GM23338 (cell line): ENCODE data around the gene PLEKHA7.

Experiments
- CREB1 ChIP-seq: fragments of 250-450 bp; sonication (Bioruptor Pico); IDR thresholded peaks from 2 replicates; pipeline ENCODE4 v1.5.0; 2020; ENCODE audit warnings: low read depth, mild to moderate bottlenecking, moderate library complexity
- CTCF ChIP-seq, 2 experiments: fragments of 200-600 bp in 1 of 2; sonication (generic) in 1 of 2; conservative IDR thresholded peaks; 2 replicates each; pipeline versions ENCODE4 v1.5.1 to v1.6.1; 2016 to 2017; ENCODE audit warnings: antibody characterized with exemption in 2 of 2, low read depth in 2 of 2, mild to moderate bottlenecking in 2 of 2, moderate library complexity in 1 of 2
- ETS1 ChIP-seq: IDR thresholded peaks from 2 replicates; pipeline ENCODE4 v1.6.1; 2016; ENCODE audit warnings: antibody characterized with exemption
- EZH2 ChIP-seq: fragments of 200-600 bp; sonication (generic); IDR thresholded peaks from one replicate; pipeline ENCODE4 v1.8.0; 2017; ENCODE audit warnings: antibody characterized with exemption, mild to moderate bottlenecking, low read depth; ENCODE audit not compliant: unreplicated experiment
- JUNB ChIP-seq: IDR thresholded peaks from one replicate; pipeline ENCODE4 v1.6.1; 2016; ENCODE audit warnings: antibody characterized with exemption; ENCODE audit not compliant: unreplicated experiment
- POLR2AphosphoS5 ChIP-seq: IDR thresholded peaks from 2 replicates; pipeline ENCODE4 v1.6.1; 2016; ENCODE audit warnings: antibody characterized with exemption, low read depth
- REST ChIP-seq: IDR thresholded peaks from one replicate; pipeline ENCODE4 v1.6.1; 2018; ENCODE audit warnings: antibody characterized with exemption; ENCODE audit not compliant: unreplicated experiment
- ZNF114 ChIP-seq: fragments of 250-450 bp; sonication (Bioruptor Pico); IDR thresholded peaks from 2 replicates; pipeline ENCODE4 v1.5.0; 2020; ENCODE audit warnings: mild to moderate bottlenecking, moderate library complexity

GRCh38 chr11:16956538-16957153 lies 57.6 kb downstream of the PLEKHA7 start:
- TF ChIP-seq CTCF (conservative IDR thresholded peaks at IDR 0.05; ENCODE audit: low read depth in 2 of 2) (no peak), EZH2 (no peak), REST (no peak), POLR2AphosphoS5 (no peak), CREB1 (no peak), ZNF114 (CRISPR knock-in tag) (no peak), JUNB (no peak), ETS1 (no peak)
